NT2/D1 (cell line): Measurements from ENCODE around the gene ERGIC1.

Experiments
- DNase-seq: peaks from one replicate; pipeline ENCODE4 v3.0.0-alpha.2; 2011; ENCODE audit warnings: low read depth, low spot score
- H3K27me3 ChIP-seq: 2 replicates; pipeline ENCODE4 v1.6.0; 2011; ENCODE audit warnings: mild to moderate bottlenecking; ENCODE audit not compliant: insufficient read length, insufficient read depth
- H3K36me3 ChIP-seq: 2 replicates; pipeline ENCODE4 v1.6.1; 2011; ENCODE audit warnings: mild to moderate bottlenecking, low read length, mixed read lengths; ENCODE audit not compliant: insufficient read depth, insufficient read length
- H3K4me1 ChIP-seq: 2 replicates; pipeline ENCODE4 v1.5.1; 2011; ENCODE audit not compliant: insufficient read depth, insufficient read length
- H3K4me3 ChIP-seq: 2 replicates; pipeline ENCODE4 v1.5.1; 2011; ENCODE audit warnings: low read depth; ENCODE audit not compliant: insufficient read length
- H3K9ac ChIP-seq: 2 replicates; pipeline ENCODE4 v1.6.0; 2011; ENCODE audit warnings: low read depth; ENCODE audit not compliant: insufficient read length
- H3K9me3 ChIP-seq: 2 replicates; pipeline ENCODE4 v1.5.1; 2011; ENCODE audit warnings: mild to moderate bottlenecking, low read length; ENCODE audit not compliant: insufficient read depth
- SUZ12 ChIP-seq: IDR thresholded peaks from 2 replicates; pipeline ENCODE4 v1.6.1; 2011; ENCODE audit not compliant: insufficient read length, insufficient read depth; ENCODE audit errors: extremely low read depth
- YY1 ChIP-seq: IDR thresholded peaks from 2 replicates; pipeline ENCODE4 v1.6.1; 2011; ENCODE audit not compliant: insufficient read length, insufficient read depth
- ZNF274 ChIP-seq: IDR thresholded peaks from 2 replicates; pipeline ENCODE4 v1.6.1; 2011; ENCODE audit warnings: mild to moderate bottlenecking, low read depth, low read length

ERGIC1 gene

GRCh38 chr5:172832383-172833315 lies 1.4 kb upstream of the ERGIC1 start:
- TF ChIP-seq YY1: no peak
- no peak for DNase-seq
- H3K27me3 ChIP-seq: no peaks in the 10 kb centered on the region
- no peaks in the 10 kb centered on the region for H3K4me1 ChIP-seq
- H3K9ac ChIP-seq: no peak overlapping the region
- no peak overlapping the region for H3K4me3 ChIP-seq
- peaks cover 17% of the 10 kb centered on the region for H3K36me3 ChIP-seq
- H3K9me3 ChIP-seq: no peaks in the 10 kb centered on the region

- DNase-seq: no peak
- Histone ChIP-seq H3K9ac (peak overlapping the region; percentile 63), H3K4me3 (peak overlapping the region; percentile 24), H3K9me3 (no peaks in the 10 kb centered on the region), H3K4me1 (no peaks in the 10 kb centered on the region), H3K36me3 (peaks cover 19% of the 10 kb centered on the region), H3K27me3 (no peaks in the 10 kb centered on the region)
- TF ChIP-seq SUZ12 (no peak), ZNF274 (no peak)
Measured at GRCh38 chr5:172833372-172833685, 722 bp upstream of the ERGIC1 start.

- Histone ChIP-seq H3K4me3 (peak overlapping the region; percentile 53), H3K4me1 (no peaks in the 10 kb centered on the region), H3K36me3 (peaks cover 22% of the 10 kb centered on the region), H3K9me3 (no peaks in the 10 kb centered on the region), H3K27me3 (no peaks in the 10 kb centered on the region), H3K9ac (peak overlapping the region; percentile 69)
- DNase-seq: no peak
- TF ChIP-seq SUZ12 (no peak), YY1 (no peak), ZNF274 (no peak)
Measured at GRCh38 chr5:172834415-172835289, 601 bp downstream of the ERGIC1 start.

GRCh38 chr5:172835290-172835993 lies 1.4 kb downstream of the ERGIC1 start:
- no peak for DNase-seq
- H3K4me3 ChIP-seq: peak overlapping the region; percentile 53
- H3K9ac ChIP-seq: peak overlapping the region; percentile 69
- H3K4me1 ChIP-seq: no peaks in the 10 kb centered on the region
- H3K27me3 ChIP-seq: no peaks in the 10 kb centered on the region
- TF ChIP-seq YY1 (no peak), ZNF274 (no peak), SUZ12 (no peak)
- H3K36me3 ChIP-seq: peaks cover 24% of the 10 kb centered on the region
- no peaks in the 10 kb centered on the region for H3K9me3 ChIP-seq

GRCh38 chr5:172835994-172836356 lies 1.9 kb downstream of the ERGIC1 start:
- H3K36me3 ChIP-seq: peaks cover 29% of the 10 kb centered on the region
- peak overlapping the region; percentile 23 for H3K9ac ChIP-seq
- H3K4me3 ChIP-seq: no peak overlapping the region
- TF ChIP-seq ZNF274 (no peak), SUZ12 (no peak), YY1 (no peak)
- no peaks in the 10 kb centered on the region for H3K9me3 ChIP-seq
- DNase-seq: no peak
- H3K4me1 ChIP-seq: no peaks in the 10 kb centered on the region
- no peaks in the 10 kb centered on the region for H3K27me3 ChIP-seq

GRCh38 chr5:172837640-172838039 lies 3.6 kb downstream of the ERGIC1 start:
- Histone ChIP-seq H3K9me3 (no peaks in the 10 kb centered on the region), H3K36me3 (peaks cover 29% of the 10 kb centered on the region), H3K27me3 (no peaks in the 10 kb centered on the region), H3K4me1 (no peaks in the 10 kb centered on the region), H3K9ac (no peak overlapping the region), H3K4me3 (no peak overlapping the region)
- no peak for DNase-seq
- TF ChIP-seq ZNF274 (no peak), YY1 (no peak), SUZ12 (no peak)
